ENCODE results near the gene CERK.

The CERK gene

DNA sequence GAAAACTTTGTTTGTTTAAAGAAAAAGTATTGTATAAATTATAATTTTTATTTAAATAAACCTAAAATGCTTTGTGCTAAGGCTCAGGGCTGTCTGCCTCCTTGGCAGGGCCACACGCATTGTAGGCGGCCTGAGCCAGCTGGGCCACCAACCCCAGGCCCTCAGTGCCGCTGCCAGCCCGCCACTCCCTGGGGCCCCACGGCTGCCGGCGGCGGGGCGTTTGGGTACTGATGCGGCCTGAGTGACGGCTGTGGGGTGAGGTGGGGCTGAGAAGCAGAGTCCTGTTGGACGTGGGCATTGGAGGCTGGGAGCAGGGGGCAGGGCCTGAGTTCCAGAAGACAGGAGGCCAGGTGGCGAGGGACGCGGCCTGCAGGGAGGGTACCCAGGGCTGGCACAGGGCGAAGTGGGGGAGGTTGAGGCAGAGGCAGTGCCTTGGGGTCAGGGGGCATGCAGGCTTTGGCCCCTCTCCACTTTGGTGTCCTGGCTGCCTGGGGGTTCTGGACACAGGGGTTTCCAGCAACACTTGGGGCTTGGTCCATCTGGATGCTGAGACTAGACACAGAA, 58.3 kb downstream of the CERK start:
- H3K4me3 ChIP-seq (ENCODE audit: low read depth, low read length) = no peak overlapping the region

DNA sequence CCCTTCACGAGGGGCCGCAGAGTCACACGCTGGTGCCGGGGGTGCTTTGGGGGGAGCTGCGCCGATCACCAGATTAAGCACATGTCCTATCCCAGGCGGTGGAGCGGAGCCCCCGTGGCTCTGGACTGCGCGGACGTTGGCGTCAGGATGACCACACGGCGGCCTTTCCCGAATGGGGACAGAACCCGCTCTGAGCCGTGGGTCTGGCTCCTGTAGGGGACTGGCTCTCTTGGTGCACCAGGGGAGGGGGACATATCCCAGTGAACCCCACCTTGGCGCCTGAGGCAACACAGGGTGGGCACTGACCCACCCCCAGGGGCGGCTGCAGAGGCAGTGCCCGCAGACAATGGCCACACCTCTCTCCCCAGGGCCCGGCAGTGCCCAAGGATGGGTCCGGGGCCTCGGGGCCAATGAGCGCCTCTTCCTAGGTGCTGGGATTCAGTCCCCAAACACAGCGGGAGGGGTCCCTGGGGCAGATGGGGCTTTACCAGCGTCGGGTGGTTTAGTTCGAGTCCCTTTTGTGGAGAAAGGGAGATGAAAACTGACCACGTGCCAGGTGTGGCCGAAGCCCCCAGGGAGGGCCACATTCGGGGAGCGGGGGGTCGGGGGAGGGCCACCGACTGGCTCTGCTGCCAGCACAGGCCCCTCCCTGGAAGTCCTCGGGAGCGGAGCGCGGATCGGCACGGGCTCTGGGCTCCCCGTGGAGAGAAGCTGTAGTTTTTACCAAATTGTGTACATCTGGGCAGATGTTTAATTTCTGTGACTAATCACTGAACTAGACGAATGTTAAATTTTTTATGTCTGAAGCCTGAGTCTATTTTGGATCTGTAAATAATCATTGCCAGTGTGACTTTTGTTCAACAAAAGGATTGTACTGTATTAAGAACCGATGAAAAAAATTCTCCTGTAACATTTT, 59.0 kb downstream of the CERK start:
- H3K4me3 ChIP-seq (ENCODE audit: low read depth, low read length) = no peak overlapping the region

DNA sequence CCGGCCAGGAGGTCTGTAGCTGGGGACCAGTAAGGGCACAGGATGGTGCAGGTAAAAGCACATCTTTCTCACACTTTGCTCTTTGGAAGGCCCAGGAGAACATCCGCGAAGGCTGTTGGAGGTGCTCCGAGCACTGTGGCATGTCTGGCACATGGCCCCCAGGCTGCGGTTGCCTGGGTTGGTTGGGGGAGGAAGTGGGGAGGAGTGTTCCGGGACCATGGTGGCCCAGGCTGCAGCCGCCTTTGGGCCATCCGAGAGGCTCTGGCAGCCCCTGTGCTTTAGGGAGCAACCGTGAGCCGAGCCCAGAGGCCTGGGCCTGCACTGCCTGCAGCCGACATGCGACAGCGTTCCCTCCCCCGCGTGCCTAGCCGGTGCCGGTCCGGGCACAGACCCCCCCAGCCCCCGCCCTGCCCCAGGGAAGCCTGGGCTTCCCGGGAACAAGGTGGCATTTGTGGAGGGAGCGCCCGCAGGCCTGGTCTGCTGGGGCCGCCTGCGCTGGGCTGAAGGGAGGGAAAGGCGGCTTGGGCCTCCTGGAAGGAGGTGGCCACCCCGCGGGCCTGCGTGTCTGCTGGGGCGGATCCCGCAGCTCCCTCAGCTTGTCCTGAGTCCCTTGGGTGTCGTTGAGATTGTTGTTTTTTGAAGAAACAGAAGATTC, 59.9 kb downstream of the CERK start:
- H3K4me3 ChIP-seq (ENCODE audit: low read depth, low read length) = no peak overlapping the region

DNA sequence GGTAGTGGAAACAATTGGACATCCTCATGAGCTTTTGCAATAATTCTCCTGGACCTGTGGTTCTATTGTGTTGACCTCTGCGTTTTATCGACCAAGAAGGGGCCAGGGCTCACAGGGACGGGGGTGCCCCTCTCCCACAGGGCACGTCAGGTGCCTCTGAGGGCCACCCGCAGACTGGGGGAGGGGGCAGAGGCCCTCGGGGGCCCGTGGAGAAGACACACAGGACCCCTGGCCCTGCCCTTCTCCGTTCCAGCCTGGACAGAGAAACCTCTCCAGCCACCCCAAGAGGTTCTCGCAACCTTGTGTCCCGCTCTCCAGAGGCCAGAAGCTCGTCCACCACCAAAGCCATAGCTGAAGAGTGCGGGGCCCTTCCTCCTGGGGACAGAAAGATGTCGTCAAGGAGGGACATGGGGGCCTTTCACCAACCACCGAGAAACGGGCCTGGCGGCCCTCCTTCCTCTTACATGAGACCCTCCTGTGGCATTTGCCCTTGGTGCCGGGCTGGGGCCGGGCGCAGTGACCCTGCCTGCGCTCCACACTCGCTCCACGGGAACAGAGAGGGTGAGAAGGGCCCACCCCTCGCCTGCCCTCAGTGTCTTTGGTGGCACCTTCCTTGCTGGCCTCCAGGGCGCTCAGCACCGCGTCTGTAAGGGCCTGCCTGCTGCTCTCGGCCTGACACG, 60.6 kb downstream of the CERK start:
- H3K4me3 ChIP-seq (ENCODE audit: low read depth, low read length) = no peak overlapping the region

DNA sequence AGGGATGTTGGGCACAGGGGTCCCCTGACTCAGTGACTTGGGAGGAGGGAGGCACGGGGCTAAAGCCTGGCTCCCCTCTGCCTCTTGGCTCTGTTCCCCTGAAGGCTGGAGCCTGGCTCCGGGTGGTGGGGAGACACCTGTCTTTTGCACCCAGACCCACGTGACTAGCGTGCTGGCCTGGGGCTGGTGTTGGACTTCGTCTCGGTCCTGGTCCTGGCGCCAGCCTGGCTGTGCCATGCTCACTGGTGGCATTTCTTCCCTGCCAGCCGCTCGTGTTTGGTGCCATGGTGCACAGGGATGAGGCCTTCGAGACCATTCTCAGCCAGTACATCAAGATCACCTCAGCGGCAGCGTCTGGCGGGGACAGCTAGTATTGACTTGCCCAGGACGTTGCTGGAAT, 61.2 kb downstream of the CERK start:
- no peak overlapping the region for H3K4me3 ChIP-seq (ENCODE audit: low read depth, low read length)

DNA sequence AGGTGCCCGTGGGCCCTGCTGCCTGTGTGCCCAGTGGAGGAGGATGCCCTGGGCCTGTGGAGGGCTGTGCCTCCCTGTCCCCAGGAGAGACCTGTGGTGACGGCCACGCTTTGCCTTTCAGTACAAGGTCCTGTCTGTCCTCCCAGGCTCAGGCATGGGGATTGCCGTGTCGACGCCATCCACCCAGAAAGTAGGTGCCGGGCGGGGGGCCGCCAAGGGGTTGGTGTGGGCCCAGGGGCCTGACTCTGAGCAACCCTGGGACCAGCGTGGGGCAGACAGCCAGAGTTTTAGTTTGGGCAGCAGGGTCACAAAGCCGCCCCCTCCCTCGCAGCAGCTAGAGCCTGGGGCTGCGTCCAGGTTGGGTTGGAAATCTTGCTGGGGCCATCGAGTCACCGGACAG, 61.6 kb downstream of the CERK start:
- H3K4me3 ChIP-seq (ENCODE audit: low read depth, low read length) = no peak overlapping the region

DNA sequence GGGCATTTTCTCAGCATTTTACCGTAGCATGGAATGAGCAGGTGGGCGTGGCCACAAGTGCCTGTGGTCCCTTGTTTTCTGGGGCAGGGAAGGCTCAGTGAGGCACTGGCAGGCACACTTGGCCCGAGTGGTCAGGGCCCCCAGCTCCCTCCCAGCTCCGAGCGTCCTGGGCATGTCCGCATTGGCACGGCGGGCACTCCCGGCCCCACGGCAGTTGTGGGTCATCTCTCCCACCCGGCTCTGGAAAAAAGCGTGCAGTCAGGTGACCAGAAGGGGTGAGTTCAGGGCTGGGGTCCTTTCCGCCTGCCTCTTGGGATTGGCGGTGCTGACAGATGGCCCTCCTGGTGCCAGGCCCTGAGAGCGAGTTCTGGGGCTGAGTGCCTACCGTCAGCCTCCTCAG, 62.1 kb downstream of the CERK start:
- H3K4me3 ChIP-seq (ENCODE audit: low read depth, low read length) = no peak overlapping the region

DNA sequence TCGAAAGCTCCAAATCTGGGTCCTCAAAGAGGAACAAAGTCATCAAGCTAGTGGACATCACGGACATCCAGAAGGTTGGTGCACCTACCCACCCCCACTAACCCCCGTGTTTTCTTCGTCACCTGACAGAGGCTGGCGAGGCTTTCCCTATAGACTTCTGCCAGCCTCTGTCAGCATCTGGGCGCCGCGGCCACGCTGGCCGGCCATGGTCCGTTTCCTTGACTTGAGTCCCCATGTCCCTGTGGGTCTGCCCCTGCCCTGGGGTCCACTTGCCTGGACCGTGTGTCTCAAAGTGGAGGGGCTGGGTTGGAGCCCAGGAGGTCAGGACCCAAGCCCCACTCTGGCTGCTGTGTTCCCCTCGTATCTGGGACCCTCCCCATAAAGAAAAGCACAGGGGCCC, 62.6 kb downstream of the CERK start:
- no peak overlapping the region for H3K4me3 ChIP-seq (ENCODE audit: low read depth, low read length)

DNA sequence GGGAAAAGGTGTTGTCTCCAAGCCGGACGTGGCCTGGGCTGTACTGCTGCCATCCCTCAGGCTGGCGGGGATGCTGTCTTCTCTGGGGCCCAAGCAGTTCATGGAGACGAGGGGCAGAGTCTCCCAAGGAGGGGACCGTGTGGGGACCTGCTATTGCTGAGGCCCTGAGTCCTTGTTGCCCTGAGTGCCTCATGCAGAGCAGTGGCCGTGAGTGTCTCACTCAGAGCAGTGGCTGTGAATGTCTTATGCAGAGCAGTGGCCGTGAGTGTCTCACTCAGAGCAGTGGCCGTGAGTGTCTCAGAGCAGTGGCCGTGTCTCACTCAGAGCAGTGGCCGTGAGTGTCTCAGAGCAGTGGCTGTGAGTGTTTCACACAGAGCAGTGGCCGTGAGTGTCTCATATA, 63.1 kb downstream of the CERK start:
- no peak overlapping the region for H3K4me3 ChIP-seq (ENCODE audit: low read depth, low read length)

DNA sequence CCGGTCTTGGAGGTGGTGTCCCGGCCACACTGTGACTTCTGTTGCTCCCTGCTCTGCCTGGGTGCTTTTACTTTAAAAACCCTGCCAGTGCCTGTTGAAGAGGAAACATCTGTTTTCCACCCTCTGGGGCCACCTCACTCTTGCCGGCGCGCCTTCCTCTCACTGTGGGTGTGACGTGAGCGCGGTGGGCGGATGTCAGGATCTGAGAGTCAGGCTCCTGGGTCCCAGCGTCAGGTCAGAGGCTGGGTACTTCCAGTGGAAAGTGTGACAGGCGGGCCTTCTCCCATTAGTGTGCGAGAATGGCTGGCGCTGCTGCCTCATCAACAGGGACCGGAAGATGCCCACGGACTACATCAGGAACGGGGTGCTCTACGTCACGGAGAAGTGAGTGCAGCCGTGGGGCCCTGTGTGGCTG, 63.7 kb downstream of the CERK start:
- no peak overlapping the region for H3K4me3 ChIP-seq (ENCODE audit: low read depth, low read length)

DNA sequence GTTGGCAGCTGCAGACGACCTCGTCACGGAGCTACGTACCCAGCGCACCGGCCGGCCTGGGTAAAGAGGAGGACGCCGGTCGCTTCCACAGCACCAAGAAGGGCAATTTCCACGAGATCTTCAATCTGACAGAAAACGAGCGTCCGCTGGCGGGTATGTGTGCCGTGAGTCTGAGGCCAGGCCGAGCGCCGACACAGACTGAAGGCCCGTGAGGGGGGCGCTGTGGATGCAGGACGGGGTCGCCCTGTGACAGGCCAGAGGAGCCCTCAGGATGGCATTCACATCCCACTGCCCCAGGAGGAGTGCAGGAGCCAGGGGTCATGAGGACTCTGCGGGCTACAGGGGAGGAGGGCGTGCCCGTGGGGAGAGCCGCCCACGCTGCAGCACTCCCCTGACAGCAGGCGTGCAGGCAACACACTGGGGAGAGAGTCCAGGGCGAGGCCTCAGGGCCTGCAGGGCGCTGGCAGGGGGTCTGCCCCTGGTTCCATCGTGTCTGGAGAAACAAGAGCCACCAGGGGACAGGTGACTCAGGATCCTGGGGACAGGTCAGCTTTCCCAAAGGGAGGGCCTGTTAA, 64.3 kb downstream of the CERK start:
- no peak overlapping the region for H3K4me3 ChIP-seq (ENCODE audit: low read depth, low read length)

DNA sequence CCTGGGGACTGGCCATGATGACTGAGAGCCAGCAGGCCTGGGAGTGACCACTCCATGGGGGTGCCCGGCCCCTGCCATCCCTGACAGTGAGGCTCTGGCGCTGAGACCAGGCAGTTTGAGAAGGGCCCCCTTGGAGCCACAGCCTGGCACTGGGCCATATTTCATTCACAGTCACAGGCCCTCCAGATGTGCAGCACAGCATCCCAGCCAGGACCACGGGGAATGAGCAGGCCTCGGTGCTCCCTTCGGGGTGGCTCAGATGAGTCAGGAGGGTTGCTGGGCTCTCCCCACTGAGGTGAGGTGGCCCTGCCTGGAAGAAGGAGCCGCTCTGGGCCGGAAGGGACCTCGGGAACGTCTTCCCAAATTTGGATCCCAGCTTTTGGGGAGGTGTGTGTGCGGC, 64.8 kb downstream of the CERK start:
- H3K4me3 ChIP-seq (ENCODE audit: low read depth, low read length) = no peak overlapping the region

DNA sequence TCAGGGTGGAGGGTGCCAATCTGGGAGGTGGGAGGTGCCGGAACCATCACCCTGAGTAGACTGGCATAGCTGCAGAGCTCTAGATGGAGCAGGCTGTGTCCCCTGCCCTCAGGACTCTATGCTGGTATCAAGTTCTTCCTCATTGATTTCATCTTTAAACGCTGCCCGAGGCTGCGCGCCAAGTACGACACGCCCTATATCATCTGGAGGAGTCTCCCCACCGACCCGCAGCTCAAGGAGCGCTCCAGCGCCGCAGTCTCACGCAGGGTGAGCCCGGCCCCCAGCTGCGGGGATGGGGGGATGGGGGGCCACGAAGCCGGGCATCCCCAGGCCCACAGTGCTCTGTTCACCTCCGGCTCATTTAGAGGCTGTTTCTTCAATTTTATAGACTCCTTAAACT, 65.3 kb downstream of the CERK start:
- no peak overlapping the region for H3K4me3 ChIP-seq (ENCODE audit: low read depth, low read length)

DNA sequence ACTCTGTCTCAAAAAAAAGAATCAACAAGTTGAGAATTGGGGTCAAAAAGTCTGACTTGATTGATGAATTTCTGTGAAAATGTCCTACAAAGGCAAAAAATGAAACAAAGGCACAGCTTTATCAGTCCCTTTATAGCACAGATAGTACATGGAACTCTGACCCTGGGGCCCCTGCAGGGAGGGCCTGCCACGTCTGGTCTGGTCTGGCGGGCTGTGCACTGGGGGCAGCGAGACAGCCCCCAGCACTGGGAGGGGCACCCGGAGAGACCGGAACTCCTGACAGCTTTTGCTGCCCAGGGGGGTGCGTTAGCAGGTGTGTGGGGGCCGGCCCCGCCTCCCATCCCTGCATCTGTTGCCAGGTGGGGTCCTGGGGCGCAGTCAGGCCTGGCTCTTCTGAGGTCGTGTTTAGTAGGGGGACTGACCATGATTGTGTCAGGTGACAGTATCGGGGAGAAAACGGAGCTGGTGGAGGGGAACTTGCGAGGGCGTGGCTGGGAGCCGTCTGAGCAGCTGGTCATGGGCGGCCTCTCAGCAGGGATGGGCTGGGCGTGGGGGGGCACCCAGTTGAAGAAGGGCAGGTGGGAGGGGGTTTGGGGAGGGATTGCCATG, 66.1 kb downstream of the CERK start:
- H3K4me3 ChIP-seq (ENCODE audit: low read depth, low read length) = no peak overlapping the region

DNA sequence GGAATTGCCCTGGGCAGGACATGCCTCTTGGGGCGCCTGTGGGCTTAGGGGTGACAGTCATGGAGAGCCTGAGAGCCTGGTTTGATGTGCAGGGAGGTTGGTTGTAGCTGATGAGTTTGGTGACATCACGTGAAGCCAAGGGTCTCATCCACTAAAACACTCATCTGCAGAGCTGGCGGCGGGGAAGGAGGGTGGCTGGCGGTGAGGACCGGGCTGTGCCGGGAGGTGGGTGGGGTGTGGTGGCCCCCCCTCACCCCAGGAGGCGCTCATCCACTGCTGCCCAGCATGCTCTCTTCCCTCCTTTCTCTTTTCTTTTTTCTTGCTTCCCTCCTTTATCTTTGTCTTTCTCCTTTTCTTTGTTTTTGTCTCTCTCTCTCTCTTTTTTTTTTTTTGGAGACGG, 68.9 kb downstream of the CERK start:
- H3K4me3 ChIP-seq (ENCODE audit: low read depth, low read length) = no peak overlapping the region

DNA sequence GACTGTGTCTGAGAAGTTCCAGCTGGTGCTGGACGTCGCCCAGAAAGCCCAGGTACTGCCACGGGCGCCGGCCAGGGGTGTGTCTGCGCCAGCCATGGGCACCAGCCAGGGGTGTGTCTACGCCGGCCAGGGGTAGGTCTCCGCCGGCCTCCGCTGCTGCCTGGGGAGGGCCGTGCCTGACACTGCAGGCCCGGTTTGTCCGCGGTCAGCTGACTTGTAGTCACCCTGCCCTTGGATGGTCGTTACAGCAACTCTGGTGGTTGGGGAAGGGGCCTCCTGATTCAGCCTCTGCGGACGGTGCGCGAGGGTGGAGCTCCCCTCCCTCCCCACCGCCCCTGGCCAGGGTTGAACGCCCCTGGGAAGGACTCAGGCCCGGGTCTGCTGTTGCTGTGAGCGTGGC, 69.9 kb downstream of the CERK start:
- H3K4me3 ChIP-seq (ENCODE audit: low read depth, low read length) = no peak overlapping the region

DNA sequence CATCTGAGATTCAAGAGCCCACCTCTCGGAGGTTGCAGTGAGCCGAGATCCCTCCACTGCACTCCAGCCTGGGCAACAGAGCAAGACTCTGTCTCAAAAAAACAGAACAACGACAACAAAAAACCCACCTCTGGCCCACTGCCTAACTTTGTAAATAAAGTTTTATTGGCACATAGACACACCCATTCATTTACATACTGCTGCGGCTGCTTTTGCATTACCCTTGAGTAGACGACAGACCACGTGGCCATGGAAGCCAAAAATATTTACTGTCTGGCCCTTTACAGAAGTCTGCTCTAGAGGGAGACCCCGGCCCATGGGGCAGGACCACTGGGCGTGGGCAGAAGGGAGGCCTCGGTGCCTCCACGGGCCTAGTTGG, 70.8 kb downstream of the CERK start:
- no peak overlapping the region for H3K4me3 ChIP-seq (ENCODE audit: low read depth, low read length)

DNA sequence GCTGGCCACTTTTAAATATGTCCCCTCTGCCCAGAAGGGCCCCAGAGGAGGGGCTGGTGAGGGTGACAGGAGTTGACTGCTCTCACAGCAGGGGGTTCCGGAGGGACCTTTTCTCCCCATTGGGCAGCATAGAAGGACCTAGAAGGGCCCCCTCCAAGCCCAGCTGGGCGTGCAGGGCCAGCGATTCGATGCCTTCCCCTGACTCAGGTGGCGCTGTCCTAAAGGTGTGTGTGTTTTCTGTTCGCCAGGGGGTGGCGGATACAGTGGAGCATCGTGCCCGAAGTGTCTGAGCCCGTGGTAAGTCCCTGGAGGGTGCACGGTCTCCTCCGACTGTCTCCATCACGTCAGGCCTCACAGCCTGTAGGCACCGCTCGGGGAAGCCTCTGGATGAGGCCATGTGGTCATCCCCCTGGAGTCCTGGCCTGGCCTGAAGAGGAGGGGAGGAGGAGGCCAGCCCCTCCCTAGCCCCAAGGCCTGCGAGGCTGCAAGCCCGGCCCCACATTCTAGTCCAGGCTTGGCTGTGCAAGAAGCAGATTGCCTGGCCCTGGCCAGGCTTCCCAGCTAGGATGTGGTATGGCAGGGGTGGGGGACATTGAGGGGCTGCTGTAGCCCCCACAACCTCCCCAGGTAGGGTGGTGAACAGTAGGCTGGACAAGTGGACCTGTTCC, 71.3 kb downstream of the CERK start:
- H3K4me3 ChIP-seq (ENCODE audit: low read depth, low read length) = no peak overlapping the region

DNA sequence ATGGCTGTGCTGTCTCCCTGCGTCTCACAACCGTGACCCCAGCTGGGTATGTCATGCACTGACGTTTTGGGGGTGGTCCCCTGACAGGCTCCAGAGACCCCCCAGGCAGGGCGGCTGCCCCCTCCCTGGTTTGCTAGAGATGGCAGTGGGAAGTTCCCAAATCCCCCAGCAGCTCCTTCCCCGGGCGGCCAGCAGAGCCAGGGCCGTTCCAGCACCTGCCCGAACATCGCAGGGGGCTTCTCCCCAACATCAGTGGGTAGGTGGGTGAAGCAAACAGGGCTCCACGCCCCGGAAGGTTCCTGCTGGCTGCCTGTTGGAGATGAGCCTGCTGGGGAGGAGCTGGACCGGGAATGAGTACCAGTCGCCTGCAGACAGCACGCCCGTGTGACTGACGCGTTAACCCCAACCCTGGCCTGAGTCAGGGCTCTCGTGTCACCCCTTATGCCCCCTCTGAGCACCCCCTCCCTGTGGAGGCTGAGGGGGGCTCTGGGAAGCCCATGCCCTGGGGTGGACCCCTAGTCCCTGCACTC, 72.2 kb downstream of the CERK start:
- H3K4me3 ChIP-seq (ENCODE audit: low read depth, low read length) = no peak overlapping the region

DNA sequence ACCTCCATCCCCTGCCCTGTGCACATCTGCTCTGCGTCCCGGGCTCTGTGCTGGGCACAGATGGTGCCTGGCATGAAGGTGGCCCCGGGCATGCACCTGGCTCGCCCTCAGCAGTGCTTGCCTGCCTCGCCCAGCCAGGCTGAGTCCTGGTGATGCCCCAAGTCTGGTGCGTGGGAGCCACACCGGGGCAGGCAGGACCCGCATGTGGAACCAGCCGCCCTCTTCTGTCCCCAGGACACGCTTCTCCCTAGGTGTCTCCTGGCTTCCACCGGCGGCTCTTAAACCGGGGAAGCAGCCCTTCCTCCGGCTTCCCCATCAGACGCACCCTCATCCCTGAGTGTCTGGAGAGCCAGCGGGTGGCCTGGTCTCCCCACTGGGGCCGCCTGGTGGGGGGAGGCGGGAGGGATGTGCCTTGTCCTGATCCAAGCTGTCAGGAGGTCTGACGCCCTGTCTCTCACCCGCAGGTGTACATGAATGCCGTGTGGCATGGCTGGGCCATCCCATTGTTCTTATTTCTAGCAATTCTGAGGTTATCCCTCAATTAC, 72.8 kb downstream of the CERK start:
- H3K4me3 ChIP-seq (ENCODE audit: low read depth, low read length) = no peak overlapping the region

All from iPS-11a (cell line).